Omental fat pad (tissue), 4 donors: Measurements from ENCODE around the gene ZNF681. TPM values are rescaled to one million over a fixed set of nuclear protein-coding genes. Genes with fewer than 3 reads are reported as not detected.
"Not testable (repeated sequence)": the region's sequence is repeated elsewhere in the genome, so short reads cannot be mapped to it uniquely, and the experiment has no call there.

Experiments used
- ATAC-seq: fragments of 150-250 bp; one replicate; pipeline ENCODE4 v1.9.1; 2016; ENCODE audit warnings: mild to moderate bottlenecking, moderate library complexity; ENCODE audit not compliant: low FRiP score
- DNase-seq: peaks from one replicate; pipeline ENCODE4 v3.0.0-alpha.2; 2019; ENCODE audit warnings: low spot score
- total RNA-seq, 4 donors: library from RNA; depleted of rRNA; stranded (reverse); fragments of >200 nt; gene quantifications; one replicate each; pipeline ENCODE4 v1.1.0, GENCODE V29; 2016
- TF ChIP-seq, protein P1 (sequence below), 3 donors: fragments of 450-650 bp; IDR thresholded peaks; one replicate each; pipeline ENCODE4 v1.5.1; 2016 to 2017; ENCODE audit warnings: antibody characterized with exemption in 3 of 3, mild to moderate bottlenecking in 3 of 3, moderate library complexity in 2 of 3

ZNF681 gene
- total RNA-seq, 4 donors from 2014 or later: 0.48 to 2.8 (median 0.56) TPM

DNA sequence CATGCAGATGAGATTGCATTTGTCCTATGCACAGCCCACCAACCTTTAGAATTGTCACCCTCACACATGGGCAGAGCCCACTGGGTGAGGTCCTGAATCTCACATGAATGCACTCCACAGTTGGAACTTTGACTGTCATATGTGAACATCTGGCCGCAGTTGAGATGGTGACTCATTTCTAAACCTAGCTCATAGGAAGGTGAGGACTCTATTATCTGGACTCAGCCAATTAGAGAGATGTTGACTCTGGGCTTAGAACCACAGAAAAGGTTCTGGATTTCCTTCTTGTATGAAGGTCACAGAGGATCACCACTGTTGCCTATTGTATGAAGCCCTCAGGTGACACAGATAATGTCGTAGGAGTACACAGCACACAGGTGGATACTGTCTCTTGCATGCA is 25.6 kb upstream of the ZNF681 start:
- DNase-seq: no peak
- TF ChIP-seq, protein P1, sequence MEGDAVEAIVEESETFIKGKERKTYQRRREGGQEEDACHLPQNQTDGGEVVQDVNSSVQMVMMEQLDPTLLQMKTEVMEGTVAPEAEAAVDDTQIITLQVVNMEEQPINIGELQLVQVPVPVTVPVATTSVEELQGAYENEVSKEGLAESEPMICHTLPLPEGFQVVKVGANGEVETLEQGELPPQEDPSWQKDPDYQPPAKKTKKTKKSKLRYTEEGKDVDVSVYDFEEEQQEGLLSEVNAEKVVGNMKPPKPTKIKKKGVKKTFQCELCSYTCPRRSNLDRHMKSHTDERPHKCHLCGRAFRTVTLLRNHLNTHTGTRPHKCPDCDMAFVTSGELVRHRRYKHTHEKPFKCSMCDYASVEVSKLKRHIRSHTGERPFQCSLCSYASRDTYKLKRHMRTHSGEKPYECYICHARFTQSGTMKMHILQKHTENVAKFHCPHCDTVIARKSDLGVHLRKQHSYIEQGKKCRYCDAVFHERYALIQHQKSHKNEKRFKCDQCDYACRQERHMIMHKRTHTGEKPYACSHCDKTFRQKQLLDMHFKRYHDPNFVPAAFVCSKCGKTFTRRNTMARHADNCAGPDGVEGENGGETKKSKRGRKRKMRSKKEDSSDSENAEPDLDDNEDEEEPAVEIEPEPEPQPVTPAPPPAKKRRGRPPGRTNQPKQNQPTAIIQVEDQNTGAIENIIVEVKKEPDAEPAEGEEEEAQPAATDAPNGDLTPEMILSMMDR (IDR thresholded peaks at IDR 0.05): no peak
- ATAC-seq: no peak

DNA sequence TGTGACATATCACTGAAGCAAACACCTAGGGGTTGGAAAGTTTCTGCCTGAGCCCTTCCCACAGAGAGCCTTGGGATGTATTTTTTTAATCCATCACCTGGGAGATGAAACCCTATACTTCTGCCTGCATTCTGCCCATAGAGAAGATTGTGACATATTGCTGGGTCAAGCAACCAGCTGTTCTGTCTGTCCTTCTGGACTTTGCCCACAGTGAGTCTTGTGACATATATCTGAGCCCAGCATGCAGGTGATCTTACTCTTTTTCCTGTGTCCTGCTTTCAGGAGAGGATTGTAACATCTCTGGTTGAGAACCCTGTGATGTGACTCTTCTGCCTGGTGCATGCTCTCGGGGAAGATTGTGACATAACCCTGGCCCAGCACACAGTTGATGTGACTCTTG is 24.9 kb upstream of the ZNF681 start:
- ATAC-seq (no peak), DNase-seq (no peak)
- TF ChIP-seq, protein P1 (IDR thresholded peaks at IDR 0.05): no peak

DNA sequence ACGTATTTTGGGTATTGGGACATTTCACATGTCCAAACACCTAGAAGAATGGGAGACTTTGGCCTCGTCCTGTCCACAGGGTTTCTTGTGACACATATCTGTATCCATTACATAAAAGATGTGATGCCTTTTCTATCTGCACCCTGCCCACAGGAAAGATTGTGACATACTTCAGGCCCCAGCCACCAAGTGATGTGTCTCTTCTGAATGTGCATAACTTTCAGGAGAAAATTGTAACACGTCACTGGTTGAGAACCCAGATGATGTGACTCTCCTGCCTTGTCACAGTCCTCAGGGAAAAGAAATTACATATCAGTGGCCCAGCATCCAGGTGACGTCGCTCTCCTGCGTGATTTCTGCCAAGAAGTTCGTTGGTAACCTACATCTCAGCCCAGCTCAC is 21.0 kb upstream of the ZNF681 start:
- ATAC-seq: no peak
- no peak for DNase-seq
- TF ChIP-seq, protein P1 (IDR thresholded peaks at IDR 0.05): no peak

DNA sequence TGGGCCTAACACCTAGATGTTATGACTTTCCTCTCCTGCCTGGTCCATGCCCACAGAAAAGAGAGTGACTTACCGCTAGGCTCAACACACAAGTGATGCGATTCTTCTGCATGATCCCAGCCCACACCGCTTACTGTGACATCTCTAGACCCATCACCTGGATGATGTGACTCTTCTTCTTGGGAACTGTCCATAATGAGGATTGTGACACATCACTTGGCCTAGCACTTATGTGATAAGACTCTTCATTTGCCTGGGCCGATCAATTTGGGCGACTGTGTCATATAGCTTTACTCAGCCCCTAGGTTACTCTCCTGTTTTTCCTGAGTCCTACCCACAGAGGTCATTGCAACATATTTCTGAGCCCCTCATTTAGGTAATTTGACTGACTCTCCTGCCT is 19.9 kb upstream of the ZNF681 start:
- no peak for DNase-seq
- ATAC-seq: no peak
- TF ChIP-seq, protein P1 (IDR thresholded peaks at IDR 0.05): no peak

DNA sequence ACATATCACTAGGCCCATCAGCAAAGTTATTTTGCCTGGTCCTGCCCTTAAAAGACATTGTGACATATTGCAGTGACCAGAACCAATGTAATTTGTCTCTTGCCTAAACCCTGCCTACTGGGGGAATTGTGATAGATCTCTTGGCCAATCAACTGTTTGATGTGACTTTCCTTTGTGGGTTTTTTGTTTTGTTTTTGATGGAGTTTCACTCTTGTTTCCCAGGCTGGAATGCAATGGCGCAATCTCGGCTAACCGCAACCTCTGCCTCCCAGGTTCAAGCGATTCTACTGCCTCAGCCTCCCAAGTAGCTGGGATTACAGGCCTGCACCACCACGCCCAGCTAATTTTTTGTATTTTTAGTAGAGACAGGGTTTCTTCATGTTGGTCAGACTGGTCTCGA is 19.3 kb upstream of the ZNF681 start:
- not testable (repeated sequence) for DNase-seq, ATAC-seq

DNA sequence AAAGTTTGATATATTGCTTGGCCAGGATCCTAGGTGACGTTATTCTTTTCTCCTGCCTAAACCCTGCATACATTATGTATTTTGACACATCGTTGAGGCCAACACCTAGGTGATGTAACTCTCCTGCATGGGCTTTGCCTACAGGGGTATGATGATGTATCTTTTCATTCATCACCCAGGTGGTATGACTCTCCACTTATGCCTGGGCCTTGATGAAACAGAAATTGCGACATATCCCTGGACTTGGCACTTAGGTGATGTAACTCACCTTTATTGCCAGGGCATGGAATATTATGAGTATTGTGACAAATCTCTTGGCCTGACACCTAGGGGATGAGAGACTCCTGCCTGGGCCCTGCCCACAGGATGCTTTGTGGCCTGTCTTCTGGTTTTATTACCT is 18.5 kb upstream of the ZNF681 start:
- no peak for DNase-seq
- TF ChIP-seq, protein P1 (IDR thresholded peaks at IDR 0.05): no peak
- no peak for ATAC-seq

DNA sequence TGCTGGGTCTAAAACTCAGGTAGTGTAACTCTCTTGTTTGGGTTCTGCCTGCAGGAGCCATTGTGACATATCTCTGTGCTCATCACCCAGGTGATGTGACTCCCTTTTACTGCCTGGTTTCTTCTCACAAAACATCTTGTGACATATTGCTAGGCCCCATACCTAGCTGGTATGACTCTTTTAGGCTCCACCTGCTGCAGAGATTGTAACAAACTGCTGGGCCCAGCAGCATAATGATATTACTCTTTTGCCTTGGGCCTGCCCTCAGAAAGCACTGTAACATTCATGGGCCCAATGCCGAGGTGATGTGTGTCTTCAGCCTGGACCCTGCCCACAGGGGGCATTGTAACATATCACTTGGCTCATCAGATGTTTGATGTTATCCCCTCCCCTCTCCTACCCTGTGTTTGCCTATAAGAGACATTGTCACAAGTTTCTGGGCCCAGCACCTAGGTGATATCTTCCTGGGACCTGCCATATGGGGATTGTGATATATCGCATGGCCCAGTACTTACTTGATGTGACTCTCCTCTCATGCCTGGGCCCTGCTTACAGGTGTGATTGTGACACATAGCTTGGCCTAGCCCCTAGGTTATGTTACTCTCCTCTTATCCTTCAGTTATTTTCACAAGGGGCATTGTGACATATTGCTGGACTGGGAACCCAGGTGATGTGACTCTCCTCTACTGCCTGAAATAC is 18.0 kb upstream of the ZNF681 start:
- TF ChIP-seq, protein P1 (IDR thresholded peaks at IDR 0.05): no peak
- no peak for DNase-seq
- no peak for ATAC-seq
